ENCODE measurements around the gene KCNJ11. TPM values are rescaled to one million over a fixed set of nuclear protein-coding genes. Genes with fewer than 3 reads are reported as not detected.

The KCNJ11 gene
- total RNA-seq, 1 donor from 2014 or later, result 1.9 TPM

GRCh38 chr11:17371614-17372013 is 16.8 kb downstream of the KCNJ11 start:
- peaks cover 52% of the 10 kb centered on the region for H3K9me3 Mint-ChIP-seq

DNA sequence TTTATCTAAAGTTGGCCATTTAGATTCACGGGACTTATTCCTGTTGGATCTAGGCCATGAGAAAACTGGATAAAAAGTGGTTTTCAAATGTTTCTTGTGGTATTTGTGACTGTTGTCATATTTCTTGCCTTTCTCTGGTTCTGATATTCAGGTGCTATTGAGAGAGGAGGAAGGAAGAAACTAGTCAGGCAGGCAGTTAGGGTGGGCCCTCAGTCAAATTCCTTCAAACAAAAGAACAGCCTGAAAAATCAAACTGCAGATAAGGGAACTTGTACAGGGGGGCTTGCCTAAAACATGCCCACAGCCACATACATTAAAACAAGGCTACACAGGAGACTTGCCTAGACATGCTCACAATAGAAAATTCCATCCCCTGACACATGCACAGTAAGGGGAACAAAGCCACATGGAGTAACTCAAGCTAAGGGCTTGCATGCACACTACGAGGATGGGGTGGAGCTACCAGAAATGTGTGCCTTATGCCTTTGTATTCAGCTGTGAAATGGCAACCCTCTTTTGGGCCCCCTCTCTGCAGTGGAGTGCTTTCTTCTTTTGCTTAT is 18.7 kb downstream of the KCNJ11 start:
- Histone ChIP-seq H3K9ac (no peak overlapping the region), H3K27me3 (no peaks in the 10 kb centered on the region), H3K27ac (no peak overlapping the region), H3K79me2 (ENCODE audit: low read depth) (no peaks in the 10 kb centered on the region), H3K4me3 (no peak overlapping the region), H3F3A (ENCODE audit: low read depth) (no peaks in the 10 kb centered on the region), H3K4me2 (no peak overlapping the region), H2AFZ (replicated peaks) (no peak overlapping the region), H3K36me3 (no peaks in the 10 kb centered on the region), H4K20me1 (ENCODE audit: low read depth) (no peaks in the 10 kb centered on the region), H3K9me3 (ENCODE audit: low read depth) (peaks cover 16% of the 10 kb centered on the region), H3K4me1 (no peaks in the 10 kb centered on the region)
- TF ChIP-seq, protein P1, sequence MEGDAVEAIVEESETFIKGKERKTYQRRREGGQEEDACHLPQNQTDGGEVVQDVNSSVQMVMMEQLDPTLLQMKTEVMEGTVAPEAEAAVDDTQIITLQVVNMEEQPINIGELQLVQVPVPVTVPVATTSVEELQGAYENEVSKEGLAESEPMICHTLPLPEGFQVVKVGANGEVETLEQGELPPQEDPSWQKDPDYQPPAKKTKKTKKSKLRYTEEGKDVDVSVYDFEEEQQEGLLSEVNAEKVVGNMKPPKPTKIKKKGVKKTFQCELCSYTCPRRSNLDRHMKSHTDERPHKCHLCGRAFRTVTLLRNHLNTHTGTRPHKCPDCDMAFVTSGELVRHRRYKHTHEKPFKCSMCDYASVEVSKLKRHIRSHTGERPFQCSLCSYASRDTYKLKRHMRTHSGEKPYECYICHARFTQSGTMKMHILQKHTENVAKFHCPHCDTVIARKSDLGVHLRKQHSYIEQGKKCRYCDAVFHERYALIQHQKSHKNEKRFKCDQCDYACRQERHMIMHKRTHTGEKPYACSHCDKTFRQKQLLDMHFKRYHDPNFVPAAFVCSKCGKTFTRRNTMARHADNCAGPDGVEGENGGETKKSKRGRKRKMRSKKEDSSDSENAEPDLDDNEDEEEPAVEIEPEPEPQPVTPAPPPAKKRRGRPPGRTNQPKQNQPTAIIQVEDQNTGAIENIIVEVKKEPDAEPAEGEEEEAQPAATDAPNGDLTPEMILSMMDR (IDR thresholded peaks at IDR 0.05), result no peak
- Mint-ChIP-seq H3K9me3 (peaks cover 52% of the 10 kb centered on the region), H3K4me1 (no peaks in the 10 kb centered on the region), H3K36me3 (peaks cover 56% of the 10 kb centered on the region), H3K27ac (no peak overlapping the region), H3K27me3 (ENCODE audit: insufficient read depth, low read depth) (no peaks in the 10 kb centered on the region), H3K4me3 (no peak overlapping the region)
- DNase-seq (ENCODE audit: low spot score), result no peak

More at GRCh38 chr11:17371614-17372013, 16.8 kb downstream of the KCNJ11 start:
- peaks cover 63% of the 10 kb centered on the region for H3K36me3 Mint-ChIP-seq
- no peaks in the 10 kb centered on the region for H3K4me1 Mint-ChIP-seq
- H3K4me1 ChIP-seq, result no peaks in the 10 kb centered on the region
- no peaks in the 10 kb centered on the region for H3K27me3 Mint-ChIP-seq (ENCODE audit: insufficient read depth, low read depth)
- no peak overlapping the region for H3K9ac ChIP-seq
- H3K4me3 ChIP-seq, result no peak overlapping the region
- H3K4me2 ChIP-seq, result no peak overlapping the region
- no peaks in the 10 kb centered on the region for H4K20me1 ChIP-seq (ENCODE audit: low read depth)
- TF ChIP-seq, protein P1 (IDR thresholded peaks at IDR 0.05), result no peak
- TF ChIP-seq EZH2phosphoT487 (IDR thresholded peaks at IDR 0.05) (no peak), EZH2 (IDR thresholded peaks at IDR 0.05) (no peak)
- no peaks in the 10 kb centered on the region for H3K79me2 ChIP-seq (ENCODE audit: low read depth)
- no peak overlapping the region for H2AFZ ChIP-seq (replicated peaks)
- peak; percentile 33 for DNase-seq (ENCODE audit: low spot score)
- no peak overlapping the region for H3K27ac Mint-ChIP-seq
- peaks cover 16% of the 10 kb centered on the region for H3K9me3 ChIP-seq (ENCODE audit: low read depth)
- no peaks in the 10 kb centered on the region for H3K36me3 ChIP-seq
- no peaks in the 10 kb centered on the region for H3F3A ChIP-seq (ENCODE audit: low read depth)
- H3K27me3 ChIP-seq, result no peaks in the 10 kb centered on the region
- H3K4me3 Mint-ChIP-seq, result no peak overlapping the region
- no peak overlapping the region for H3K27ac ChIP-seq

DNA sequence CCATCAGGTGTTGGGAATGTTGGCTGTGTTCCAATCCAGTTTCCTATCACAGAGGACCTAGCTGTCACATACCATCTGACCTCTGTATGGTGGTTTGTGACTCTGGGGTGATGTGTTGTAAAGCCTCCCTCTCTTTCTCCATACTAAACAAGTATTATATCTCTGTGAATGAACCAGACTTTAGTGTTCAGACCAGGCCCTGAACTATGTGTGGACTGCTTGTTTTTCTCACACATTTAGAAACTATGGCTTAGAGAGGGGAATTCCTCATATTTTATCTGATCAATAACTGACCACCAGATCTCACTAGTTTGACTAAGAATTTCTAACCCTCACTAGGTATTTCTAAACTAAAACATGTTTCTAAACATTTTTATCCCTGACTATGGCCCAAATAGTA is 19.4 kb downstream of the KCNJ11 start:
- H3K4me3 Mint-ChIP-seq, result no peak overlapping the region
- H3K4me1 Mint-ChIP-seq, result no peaks in the 10 kb centered on the region
- no peak overlapping the region for H3K27ac Mint-ChIP-seq
- no peak for TF ChIP-seq EZH2phosphoT487 (IDR thresholded peaks at IDR 0.05)
- TF ChIP-seq, protein P1 (IDR thresholded peaks at IDR 0.05), result no peak
- no peak for TF ChIP-seq EZH2 (IDR thresholded peaks at IDR 0.05)
- no peak for DNase-seq (ENCODE audit: low spot score)
- no peak overlapping the region for H2AFZ ChIP-seq (replicated peaks)
- H3K9me3 Mint-ChIP-seq, result peaks cover 49% of the 10 kb centered on the region
- peaks cover 16% of the 10 kb centered on the region for H3K9me3 ChIP-seq (ENCODE audit: low read depth)
- no peaks in the 10 kb centered on the region for H3F3A ChIP-seq (ENCODE audit: low read depth)
- H3K27ac ChIP-seq, result no peak overlapping the region
- H3K4me2 ChIP-seq, result no peak overlapping the region
- H3K36me3 Mint-ChIP-seq, result peaks cover 53% of the 10 kb centered on the region
- H3K79me2 ChIP-seq (ENCODE audit: low read depth), result no peaks in the 10 kb centered on the region
- no peaks in the 10 kb centered on the region for H3K27me3 Mint-ChIP-seq (ENCODE audit: insufficient read depth, low read depth)
- no peaks in the 10 kb centered on the region for H3K36me3 ChIP-seq
- H3K9ac ChIP-seq, result no peak overlapping the region
- no peaks in the 10 kb centered on the region for H3K4me1 ChIP-seq
- H3K27me3 ChIP-seq, result no peaks in the 10 kb centered on the region
- H3K4me3 ChIP-seq, result no peak overlapping the region
- H4K20me1 ChIP-seq (ENCODE audit: low read depth), result no peaks in the 10 kb centered on the region

Data from neural progenitor cell (in vitro differentiated cells).